ENCODE measurements around the gene ACP6. TPM values are rescaled to one million over a fixed set of nuclear protein-coding genes. Genes with fewer than 3 reads are reported as not detected.

The ACP6 gene
- total RNA-seq, 1 experiment from 2014 or later = 12.0 TPM

GRCh38 chr1:147620543-147620942 is 49.8 kb downstream of the ACP6 start:
- ATAC-seq (no peak), DNase-seq (ENCODE audit: low read depth, low spot score) (no peak)
- in situ Hi-C loops (cut with HindIII; ENCODE audit: low pct_unique_long_range_greater_than_20kb, low sequenced_read_pairs) = no loop called here
- H3K27ac ChIP-seq (ENCODE audit: low read length) = no peak overlapping the region
- no peak overlapping the region for H3K4me3 ChIP-seq (ENCODE audit: low read depth in 2 of 2, low read length in 2 of 2)
- no peaks in the 10 kb centered on the region for H3K4me1 ChIP-seq (ENCODE audit: control insufficient read depth, insufficient read depth, low read length)
- TF ChIP-seq CTCF (IDR thresholded peaks at IDR 0.05) (no peak), SIN3A (IDR thresholded peaks at IDR 0.05; ENCODE audit: borderline replicate concordance, insufficient read depth, low read depth, low read length) (no peak), TCF7L2 (IDR thresholded peaks at IDR 0.05; ENCODE audit: low read depth, low read length) (no peak), REST (IDR thresholded peaks at IDR 0.05; ENCODE audit: insufficient read depth in 1 of 2, low read depth in 2 of 2, low read length in 1 of 2) (no peak), POLR2AphosphoS5 (IDR thresholded peaks at IDR 0.05; ENCODE audit: low read depth, low read length) (no peak)
- ChIA-PET POLR2A (no interaction called here), CTCF (no interaction called here)
- H3K9me3 ChIP-seq (ENCODE audit: control insufficient read depth, insufficient read depth, low read depth, low read length) = no peaks in the 10 kb centered on the region
- H3K36me3 ChIP-seq (ENCODE audit: control insufficient read depth, insufficient read depth, low read length) = peaks cover 14% of the 10 kb centered on the region
- H3K27me3 ChIP-seq (ENCODE audit: control insufficient read depth, insufficient read depth, low read length) = no peaks in the 10 kb centered on the region
- intact Hi-C loops (cut with micrococcal nuclease; ENCODE audit: unreplicated experiment) = no loop called here
- BruUV-seq (replicated peaks) = no TSS peak

- Histone ChIP-seq H3K27ac (ENCODE audit: low read length) (no peak overlapping the region), H3K9me3 (ENCODE audit: control insufficient read depth, insufficient read depth, low read depth, low read length) (no peaks in the 10 kb centered on the region), H3K4me1 (ENCODE audit: control insufficient read depth, insufficient read depth, low read length) (no peaks in the 10 kb centered on the region), H3K27me3 (ENCODE audit: control insufficient read depth, insufficient read depth, low read length) (no peaks in the 10 kb centered on the region), H3K36me3 (ENCODE audit: control insufficient read depth, insufficient read depth, low read length) (peaks cover 17% of the 10 kb centered on the region), H3K4me3 (ENCODE audit: low read depth in 2 of 2, low read length in 2 of 2) (no peak overlapping the region)
- ChIA-PET POLR2A (no interaction called here), CTCF (no interaction called here)
- intact Hi-C loops (cut with micrococcal nuclease; ENCODE audit: unreplicated experiment) = no loop called here
- no TSS peak for BruUV-seq (replicated peaks)
- ATAC-seq (no peak), DNase-seq (ENCODE audit: low read depth, low spot score) (no peak)
- TF ChIP-seq TCF7L2 (IDR thresholded peaks at IDR 0.05; ENCODE audit: low read depth, low read length) (no peak), REST (IDR thresholded peaks at IDR 0.05; ENCODE audit: insufficient read depth in 1 of 2, low read depth in 2 of 2, low read length in 1 of 2) (no peak), POLR2AphosphoS5 (IDR thresholded peaks at IDR 0.05; ENCODE audit: low read depth, low read length) (no peak), CTCF (IDR thresholded peaks at IDR 0.05) (no peak), SIN3A (IDR thresholded peaks at IDR 0.05; ENCODE audit: borderline replicate concordance, insufficient read depth, low read depth, low read length) (no peak)
- in situ Hi-C loops (cut with HindIII; ENCODE audit: low pct_unique_long_range_greater_than_20kb, low sequenced_read_pairs) = no loop called here
Observed at GRCh38 chr1:147619741-147620140, 50.6 kb downstream of the ACP6 start.

Measured in Panc1 (cell line).